Measurements from ENCODE around the gene NRM. TPM values are rescaled to one million over a fixed set of nuclear protein-coding genes. Genes with fewer than 3 reads are reported as not detected.
"Not testable (repeated sequence)": the region's sequence is repeated elsewhere in the genome, so short reads cannot be mapped to it uniquely, and the experiment has no call there.

Gene NRM
- total RNA-seq, 1 donor from 2014 or later = 17.8 TPM

DNA sequence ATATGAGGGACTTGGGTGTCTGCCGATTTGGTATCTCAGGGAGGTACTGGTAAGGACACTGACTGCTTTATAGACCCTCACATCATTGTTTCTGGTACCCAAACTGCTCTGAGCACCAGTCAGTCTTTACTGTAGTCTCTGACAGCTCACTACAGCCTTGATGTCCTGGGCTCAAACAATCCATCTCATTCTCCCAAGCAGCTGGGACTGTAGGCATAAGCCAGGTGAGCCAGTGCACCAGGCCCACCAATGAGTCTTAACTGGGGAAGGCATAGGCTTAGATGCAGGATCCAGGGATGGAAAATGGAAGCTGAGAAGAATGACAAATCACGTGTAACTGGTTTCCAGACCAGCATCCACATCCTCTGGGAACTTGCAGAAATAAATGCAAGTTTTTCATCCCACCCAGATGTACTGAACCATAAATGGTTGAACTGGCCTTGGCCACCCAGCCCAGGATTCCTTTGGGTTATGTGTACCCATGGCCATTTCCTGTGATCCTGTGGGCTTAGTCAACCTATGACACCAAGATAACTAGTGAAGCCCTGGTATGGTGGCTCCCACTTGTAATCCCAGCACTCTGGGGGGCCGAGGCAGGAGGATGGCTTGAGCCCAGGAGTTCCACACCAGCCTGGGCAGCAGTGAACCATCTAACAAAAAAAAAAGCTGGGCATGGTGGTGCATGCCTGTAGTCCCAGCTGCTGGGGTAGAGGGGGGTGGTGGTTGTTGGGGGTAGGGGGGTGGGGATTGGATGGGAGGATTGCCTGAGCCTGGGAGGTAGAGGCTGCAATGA, 35.1 kb upstream of the NRM start:
- TF ChIP-seq, protein P1, sequence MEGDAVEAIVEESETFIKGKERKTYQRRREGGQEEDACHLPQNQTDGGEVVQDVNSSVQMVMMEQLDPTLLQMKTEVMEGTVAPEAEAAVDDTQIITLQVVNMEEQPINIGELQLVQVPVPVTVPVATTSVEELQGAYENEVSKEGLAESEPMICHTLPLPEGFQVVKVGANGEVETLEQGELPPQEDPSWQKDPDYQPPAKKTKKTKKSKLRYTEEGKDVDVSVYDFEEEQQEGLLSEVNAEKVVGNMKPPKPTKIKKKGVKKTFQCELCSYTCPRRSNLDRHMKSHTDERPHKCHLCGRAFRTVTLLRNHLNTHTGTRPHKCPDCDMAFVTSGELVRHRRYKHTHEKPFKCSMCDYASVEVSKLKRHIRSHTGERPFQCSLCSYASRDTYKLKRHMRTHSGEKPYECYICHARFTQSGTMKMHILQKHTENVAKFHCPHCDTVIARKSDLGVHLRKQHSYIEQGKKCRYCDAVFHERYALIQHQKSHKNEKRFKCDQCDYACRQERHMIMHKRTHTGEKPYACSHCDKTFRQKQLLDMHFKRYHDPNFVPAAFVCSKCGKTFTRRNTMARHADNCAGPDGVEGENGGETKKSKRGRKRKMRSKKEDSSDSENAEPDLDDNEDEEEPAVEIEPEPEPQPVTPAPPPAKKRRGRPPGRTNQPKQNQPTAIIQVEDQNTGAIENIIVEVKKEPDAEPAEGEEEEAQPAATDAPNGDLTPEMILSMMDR (IDR thresholded peaks at IDR 0.05) = no peak
- H3K9me3 Mint-ChIP-seq = no peaks in the 10 kb centered on the region
- no peak for DNase-seq
- H3K27ac Mint-ChIP-seq = peak overlapping the region; percentile 12
- no peaks in the 10 kb centered on the region for H3K27me3 Mint-ChIP-seq
- CTCF ChIA-PET = interaction anchor here (1.1 to 20.0 kb wide), 2 partner anchors 10 to 47 kb away, joined by 4 to 576 read pairs; partner anchors contain the start of gene DHX16
- no peak for ATAC-seq (ENCODE audit: low read depth)
- intact Hi-C loops (cut with micrococcal nuclease) = no loop called here
- peaks cover 47% of the 10 kb centered on the region for H3K4me1 Mint-ChIP-seq
- no peak overlapping the region for H3K4me3 Mint-ChIP-seq
- POLR2A ChIA-PET = interaction anchor here (0.6 to 22.6 kb wide), 8 partner anchors 14 to 1075 kb away, joined by 3 to 697 read pairs (median 4); partner anchors contain the start of gene DHX16
- H3K36me3 Mint-ChIP-seq (ENCODE audit: low read depth) = peaks cover 70% of the 10 kb centered on the region

DNA sequence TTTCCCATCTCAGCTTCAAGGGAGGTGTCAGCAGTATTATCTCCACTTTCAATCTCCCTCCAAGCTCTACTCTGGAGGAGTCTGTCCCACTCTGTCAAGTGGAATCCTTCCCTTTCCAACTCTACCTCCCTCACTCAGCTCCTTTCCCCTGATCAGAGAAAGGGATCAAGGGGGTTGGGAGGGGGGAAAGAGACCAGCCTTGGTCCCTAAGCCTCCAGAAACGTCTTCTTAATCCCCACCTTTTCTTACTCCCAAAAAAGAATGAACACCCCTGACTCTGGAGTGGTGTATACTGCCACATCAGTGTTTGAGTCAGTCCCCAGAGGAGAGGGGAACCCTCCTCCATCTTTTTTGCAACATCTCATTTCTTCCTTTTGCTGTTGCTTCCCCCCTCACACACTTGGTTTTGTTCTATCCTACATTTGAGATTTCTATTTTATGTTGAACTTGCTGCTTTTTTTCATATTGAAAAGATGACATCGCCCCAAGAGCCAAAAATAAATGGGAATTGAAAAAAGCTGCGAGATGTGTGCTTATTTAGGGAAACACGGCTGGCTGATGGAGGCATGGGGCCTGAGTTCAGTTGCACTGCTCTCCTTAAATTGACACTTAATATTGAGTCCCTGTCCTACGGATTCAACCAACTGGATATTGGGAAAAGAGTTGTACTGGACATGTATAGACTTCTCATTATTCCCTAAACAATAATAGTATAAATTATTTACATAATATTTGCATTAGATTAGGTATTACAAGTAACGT, 34.3 kb upstream of the NRM start:
- no peak for ATAC-seq (ENCODE audit: low read depth)
- ChIA-PET POLR2A (interaction anchor here (0.7 to 22.6 kb wide), 5 partner anchors 35 to 110 kb away, joined by 3 to 697 read pairs (median 10); partner anchors contain the start of genes DHX16, NRM and PPP1R18), CTCF (interaction anchor here (0.7 to 20.0 kb wide), 2 partner anchors 47 to 75 kb away, joined by 3 to 576 read pairs; partner anchors contain the start of gene DHX16)
- intact Hi-C loops (cut with micrococcal nuclease) = no loop called here
- Mint-ChIP-seq H3K4me1 (peaks cover 41% of the 10 kb centered on the region), H3K27me3 (no peaks in the 10 kb centered on the region), H3K27ac (peak overlapping the region; percentile 35), H3K9me3 (no peaks in the 10 kb centered on the region), H3K36me3 (ENCODE audit: low read depth) (peaks cover 72% of the 10 kb centered on the region), H3K4me3 (no peak overlapping the region)
- DNase-seq = no peak
- TF ChIP-seq, protein P1 (IDR thresholded peaks at IDR 0.05) = no peak

DNA sequence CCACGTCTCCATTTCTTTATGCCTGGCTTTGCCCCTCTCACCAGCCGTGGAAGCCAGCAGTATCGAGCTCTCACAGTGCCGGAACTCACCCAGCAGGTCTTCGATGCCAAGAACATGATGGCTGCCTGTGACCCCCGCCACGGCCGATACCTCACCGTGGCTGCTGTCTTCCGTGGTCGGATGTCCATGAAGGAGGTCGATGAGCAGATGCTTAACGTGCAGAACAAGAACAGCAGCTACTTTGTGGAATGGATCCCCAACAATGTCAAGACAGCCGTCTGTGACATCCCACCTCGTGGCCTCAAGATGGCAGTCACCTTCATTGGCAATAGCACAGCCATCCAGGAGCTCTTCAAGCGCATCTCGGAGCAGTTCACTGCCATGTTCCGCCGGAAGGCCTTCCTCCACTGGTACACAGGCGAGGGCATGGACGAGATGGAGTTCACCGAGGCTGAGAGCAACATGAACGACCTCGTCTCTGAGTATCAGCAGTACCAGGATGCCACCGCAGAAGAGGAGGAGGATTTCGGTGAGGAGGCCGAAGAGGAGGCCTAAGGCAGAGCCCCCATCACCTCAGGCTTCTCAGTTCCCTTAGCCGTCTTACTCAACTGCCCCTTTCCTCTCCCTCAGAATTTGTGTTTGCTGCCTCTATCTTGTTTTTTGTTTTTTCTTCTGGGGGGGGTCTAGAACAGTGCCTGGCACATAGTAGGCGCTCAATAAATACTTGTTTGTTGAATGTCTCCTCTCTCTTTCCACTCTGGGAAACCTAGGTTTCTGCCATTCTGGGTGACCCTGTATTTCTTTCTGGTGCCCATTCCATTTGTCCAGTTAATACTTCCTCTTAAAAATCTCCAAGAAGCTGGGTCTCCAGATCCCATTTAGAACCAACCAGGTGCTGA, 33.3 kb upstream of the NRM start:
- H3K4me1 Mint-ChIP-seq = peaks cover 48% of the 10 kb centered on the region

DNA sequence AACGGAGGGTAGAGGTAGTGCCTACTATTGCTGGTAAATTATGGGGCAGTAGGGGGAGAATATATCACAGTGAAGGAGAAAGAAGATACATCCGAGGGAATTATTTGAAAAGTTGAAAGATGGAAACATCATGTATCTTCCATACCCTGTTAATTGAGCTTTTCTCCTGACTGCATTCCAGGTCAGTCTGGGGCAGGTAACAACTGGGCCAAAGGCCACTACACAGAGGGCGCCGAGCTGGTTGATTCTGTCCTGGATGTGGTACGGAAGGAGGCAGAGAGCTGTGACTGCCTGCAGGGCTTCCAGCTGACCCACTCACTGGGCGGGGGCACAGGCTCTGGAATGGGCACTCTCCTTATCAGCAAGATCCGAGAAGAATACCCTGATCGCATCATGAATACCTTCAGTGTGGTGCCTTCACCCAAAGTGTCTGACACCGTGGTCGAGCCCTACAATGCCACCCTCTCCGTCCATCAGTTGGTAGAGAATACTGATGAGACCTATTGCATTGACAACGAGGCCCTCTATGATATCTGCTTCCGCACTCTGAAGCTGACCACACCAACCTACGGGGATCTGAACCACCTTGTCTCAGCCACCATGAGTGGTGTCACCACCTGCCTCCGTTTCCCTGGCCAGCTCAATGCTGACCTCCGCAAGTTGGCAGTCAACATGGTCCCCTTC, 32.5 kb upstream of the NRM start:
- not testable (repeated sequence) for H3K27me3 Mint-ChIP-seq; ATAC-seq (ENCODE audit: low read depth); H3K9me3 Mint-ChIP-seq; H3K4me3 Mint-ChIP-seq; DNase-seq
- H3K36me3 Mint-ChIP-seq (ENCODE audit: low read depth) = peaks cover 67% of the 10 kb centered on the region
- peaks cover 53% of the 10 kb centered on the region for H3K4me1 Mint-ChIP-seq
- H3K27ac Mint-ChIP-seq = peak overlapping the region; percentile 41
- POLR2A ChIA-PET = interaction anchor here (3.3 to 22.6 kb wide), 4 partner anchors 33 to 108 kb away, joined by 31 to 697 read pairs (median 148); partner anchors contain the start of genes DHX16, MRPS18B, NRM and PPP1R10
- intact Hi-C loops (cut with micrococcal nuclease) = loop anchor here (2.0 kb wide), 1 partner anchor 240 kb away; no protein-coding TSS in a partner anchor
- CTCF ChIA-PET = interaction anchor here (1.2 to 20.0 kb wide), 12 partner anchors 8 to 364 kb away, joined by 3 to 576 read pairs (median 10); partner anchors contain the start of genes ATAT1, DHX16, MRPS18B and NRM

More for the DNA sequence above, 33.3 kb upstream of the NRM start:
- not testable (repeated sequence) for H3K27me3 Mint-ChIP-seq; H3K4me3 Mint-ChIP-seq; DNase-seq; H3K9me3 Mint-ChIP-seq; ATAC-seq (ENCODE audit: low read depth)
- CTCF ChIA-PET = interaction anchor here (0.7 to 20.0 kb wide), 6 partner anchors 12 to 133 kb away, joined by 3 to 576 read pairs (median 7); partner anchors contain the start of genes ATAT1, DHX16 and NRM
- intact Hi-C loops (cut with micrococcal nuclease) = loop anchor here (2.0 kb wide), 1 partner anchor 241 kb away; no protein-coding TSS in a partner anchor
- H3K36me3 Mint-ChIP-seq (ENCODE audit: low read depth) = peaks cover 69% of the 10 kb centered on the region
- POLR2A ChIA-PET = interaction anchor here (0.7 to 22.6 kb wide), 5 partner anchors 34 to 109 kb away, joined by 3 to 697 read pairs (median 31); partner anchors contain the start of genes DHX16, MRPS18B, NRM and PPP1R10
- peak overlapping the region; percentile 41 for H3K27ac Mint-ChIP-seq

All from activated B cell treated with CpG ODN at 0.5 μM for 24 hours (primary cell).